GM23338 (cell line): Measurements from ENCODE around the gene UGT1A10. TPM values are rescaled to one million over a fixed set of nuclear protein-coding genes. Genes with fewer than 3 reads are reported as not detected.

Experiments
- polyA plus RNA-seq: library from polyadenylated mRNA; unstranded; fragments of >200 nt; fragmentation: Nextera tagmentation; extraction: Ambion mirVana; gene quantifications from 2 replicates; pipeline ENCODE4 v1.2.1, GENCODE V29; 2016
- total RNA-seq: library from RNA; depleted of rRNA; stranded (reverse); fragments of >200 nt; shearing (Covaris generic); gene quantifications from 2 replicates; pipeline ENCODE4 v1.2.3, GENCODE V29; 2014; rRNA removed

The UGT1A10 gene
- total and polyA plus RNA-seq, 2 experiments from 2014 or later = not detected

Other genes starting within 250 kb of the UGT1A10 start
- gene USP40, start 69.7 kb upstream of the UGT1A10 start, total RNA-seq = 11.7 and 13.5 TPM in 2 replicates
- 4.0 and 5.7 TPM in 2 replicates for gene USP40, start 69.7 kb upstream of the UGT1A10 start, polyA plus RNA-seq
- gene UGT1A8, start 18.8 kb upstream of the UGT1A10 start, total RNA-seq = 0.45 TPM in 1 of 2 replicates, not detected in the other
- gene UGT1A8, start 18.8 kb upstream of the UGT1A10 start, polyA plus RNA-seq = not detected in 2 replicates
- not detected in 2 replicates for gene UGT1A9, start 35.5 kb downstream of the UGT1A10 start, total RNA-seq
- not detected in 2 replicates for gene UGT1A9, start 35.5 kb downstream of the UGT1A10 start, polyA plus RNA-seq
- not detected in 2 replicates for gene UGT1A7, start 45.5 kb downstream of the UGT1A10 start, total RNA-seq
- not detected in 2 replicates for gene UGT1A7, start 45.5 kb downstream of the UGT1A10 start, polyA plus RNA-seq
- not detected in 2 replicates for gene UGT1A6, start 56.4 kb downstream of the UGT1A10 start, total RNA-seq
- gene UGT1A6, start 56.4 kb downstream of the UGT1A10 start, polyA plus RNA-seq = not detected in 2 replicates
- gene UGT1A5, start 76.5 kb downstream of the UGT1A10 start, total RNA-seq = not detected in 2 replicates
- not detected in 2 replicates for gene UGT1A5, start 76.5 kb downstream of the UGT1A10 start, polyA plus RNA-seq
- gene UGT1A4, start 82.3 kb downstream of the UGT1A10 start, total RNA-seq = not detected in 2 replicates
- gene UGT1A4, start 82.3 kb downstream of the UGT1A10 start, polyA plus RNA-seq = not detected in 2 replicates
- gene UGT1A3, start 92.6 kb downstream of the UGT1A10 start, total RNA-seq = not detected in 2 replicates
- not detected in 2 replicates for gene UGT1A3, start 92.6 kb downstream of the UGT1A10 start, polyA plus RNA-seq
- not detected in 2 replicates for gene UGT1A1, start 123.8 kb downstream of the UGT1A10 start, total RNA-seq
- not detected in 2 replicates for gene UGT1A1, start 123.8 kb downstream of the UGT1A10 start, polyA plus RNA-seq
- gene MROH2A, start 141.9 kb downstream of the UGT1A10 start, total RNA-seq = not detected in 2 replicates
- not detected in 2 replicates for gene MROH2A, start 141.9 kb downstream of the UGT1A10 start, polyA plus RNA-seq
- gene HJURP, start 218.1 kb downstream of the UGT1A10 start, total RNA-seq = 49.2 and 54.8 TPM in 2 replicates
- 42.9 and 49.4 TPM in 2 replicates for gene HJURP, start 218.1 kb downstream of the UGT1A10 start, polyA plus RNA-seq